Activated CD8-positive, alpha-beta memory T cell treated with anti-CD3 and anti-CD28 coated beads for 36 hours (primary cell): ENCODE results near the gene VRK3. TPM values are rescaled to one million over a fixed set of nuclear protein-coding genes. Genes with fewer than 3 reads are reported as not detected.
"Not testable (repeated sequence)": the region's sequence is repeated elsewhere in the genome, so short reads cannot be mapped to it uniquely, and the experiment has no call there.

Experiments used
- CTCF ChIA-PET: fragments of 350-600 bp; sonication (Branson Sonifier 250); formaldehyde crosslinking; loops from one replicate; lab custom pipeline; 2021; ENCODE audit warnings: antibody characterized with exemption; lab: Charles Lee
- POLR2A ChIA-PET: fragments of 350-600 bp; sonication (Branson Sonifier 250); formaldehyde crosslinking; loops from one replicate; lab custom pipeline; 2021; ENCODE audit warnings: antibody characterized with exemption; lab: Charles Lee
- total RNA-seq, 2 experiments: library from RNA; stranded (reverse); gene quantifications; one replicate each; pipeline ENCODE4 v1.2.3, GENCODE V29; 2021

Gene VRK3
- total RNA-seq, result 10 to 100 TPM; 53.4 to 54.9 TPM

- CTCF ChIA-PET, result interaction anchor here (1.1 to 1.6 kb wide), 4 partner anchors 15 to 95 kb away, joined by 3 to 4 read pairs (median 4); no protein-coding TSS in a partner anchor
- POLR2A ChIA-PET, result interaction anchor here (0.6 to 1.3 kb wide), 3 partner anchors 10 to 459 kb away, joined by 3 to 6 read pairs (median 4); no protein-coding TSS in a partner anchor
Observed at GRCh38 chr19:50025022-50025793, at the start of gene VRK3. TSS of gene VRK3 (minus strand) at chr19:50025372. CDS start at chr19:50016162, 9,210 bp downstream.

GRCh38 chr19:50068382-50068781 lies 43.2 kb upstream of the VRK3 start:
- CTCF ChIA-PET, result interaction anchor here (0.6 kb wide), 1 partner anchor 50 kb away, joined by 3 read pairs; no protein-coding TSS in a partner anchor
- POLR2A ChIA-PET, result not testable (repeated sequence)

GRCh38 chr19:50067575-50067974 lies 42.4 kb upstream of the VRK3 start:
- ChIA-PET POLR2A (no interaction called here), CTCF (interaction anchor here (1.2 kb wide), 1 partner anchor 15 kb away, joined by 3 read pairs; no protein-coding TSS in a partner anchor)

GRCh38 chr19:50065938-50066337 lies 40.8 kb upstream of the VRK3 start:
- CTCF ChIA-PET, result no interaction called here
- POLR2A ChIA-PET, result no interaction called here

GRCh38 chr19:50061650-50062049 lies 36.5 kb upstream of the VRK3 start:
- CTCF ChIA-PET, result no interaction called here
- POLR2A ChIA-PET, result no interaction called here

- CTCF ChIA-PET, result interaction anchor here (0.7 to 1.1 kb wide), 2 partner anchors 11 to 112 kb away, joined by 3 read pairs; no protein-coding TSS in a partner anchor
- POLR2A ChIA-PET, result no interaction called here
Observed at GRCh38 chr19:50060107-50060506, 34.9 kb upstream of the VRK3 start.

- POLR2A ChIA-PET, result no interaction called here
- CTCF ChIA-PET, result no interaction called here
Observed at GRCh38 chr19:50059045-50059444, 33.9 kb upstream of the VRK3 start.

GRCh38 chr19:50058425-50058824 lies 33.3 kb upstream of the VRK3 start:
- CTCF ChIA-PET, result no interaction called here
- POLR2A ChIA-PET, result no interaction called here

- ChIA-PET CTCF (interaction anchor here (0.9 kb wide), 1 partner anchor 14 kb away, joined by 3 read pairs; no protein-coding TSS in a partner anchor), POLR2A (no interaction called here)
Observed at GRCh38 chr19:50053119-50053518, 27.9 kb upstream of the VRK3 start.

GRCh38 chr19:50051964-50052363 lies 26.8 kb upstream of the VRK3 start:
- POLR2A ChIA-PET, result no interaction called here
- CTCF ChIA-PET, result no interaction called here

- ChIA-PET CTCF (interaction anchor here (2.2 kb wide), 1 partner anchor 85 kb away, joined by 8 read pairs; no protein-coding TSS in a partner anchor), POLR2A (interaction anchor here (0.5 kb wide), 2 partner anchors 14 to 140 kb away, joined by 3 read pairs; no protein-coding TSS in a partner anchor)
Observed at GRCh38 chr19:50051228-50051895, 26.2 kb upstream of the VRK3 start.

- ChIA-PET POLR2A (interaction anchor here (0.5 kb wide), 2 partner anchors 13 to 139 kb away, joined by 3 read pairs; no protein-coding TSS in a partner anchor), CTCF (interaction anchor here (1.5 to 2.2 kb wide), 2 partner anchors 85 to 113 kb away, joined by 3 to 8 read pairs; no protein-coding TSS in a partner anchor)
Observed at GRCh38 chr19:50050406-50051227, 25.4 kb upstream of the VRK3 start.

GRCh38 chr19:50047671-50048070 lies 22.5 kb upstream of the VRK3 start:
- CTCF ChIA-PET, result interaction anchor here (0.6 kb wide), 1 partner anchor 104 kb away, joined by 3 read pairs; no protein-coding TSS in a partner anchor

GRCh38 chr19:50046649-50047503 lies 21.7 kb upstream of the VRK3 start:
- CTCF ChIA-PET, result interaction anchor here (0.6 to 1.1 kb wide), 3 partner anchors 22 to 105 kb away, joined by 3 to 4 read pairs (median 3); partner anchors contain the start of genes VRK3 and ZNF473
- POLR2A ChIA-PET, result no interaction called here

More at GRCh38 chr19:50047671-50048070, 22.5 kb upstream of the VRK3 start:
- POLR2A ChIA-PET, result no interaction called here

GRCh38 chr19:50044922-50045321 lies 19.8 kb upstream of the VRK3 start:
- ChIA-PET CTCF (no interaction called here), POLR2A (no interaction called here)

- ChIA-PET POLR2A (no interaction called here), CTCF (no interaction called here)
Observed at GRCh38 chr19:50043967-50044366, 18.8 kb upstream of the VRK3 start.

- ChIA-PET POLR2A (no interaction called here), CTCF (no interaction called here)
Observed at GRCh38 chr19:50042363-50043024, 17.3 kb upstream of the VRK3 start.
